Activated naive CD8-positive, alpha-beta T cell treated with anti-CD3 and anti-CD28 coated beads, Interleukin-2, amount 10 ng/mL, durations not matched to agents 7 days and 5 days (primary cell): Measurements from ENCODE around the gene RGS21. TPM values are rescaled to one million over a fixed set of nuclear protein-coding genes. Genes with fewer than 3 reads are reported as not detected.

ENCODE experiments used
- ATAC-seq: fragments of 150-1000 bp; cut with Tn5 transposase; one replicate; pipeline ENCODE4 v1.10.0; 2021; ENCODE audit warnings: low read depth, moderate library complexity
- POLR2A ChIA-PET: fragments of 350-600 bp; sonication (Branson Sonifier 250); formaldehyde crosslinking; loops from one replicate; lab custom pipeline; 2021; ENCODE audit warnings: antibody characterized with exemption; lab: Charles Lee
- DNase-seq: peaks from one replicate; pipeline ENCODE4 v3.0.0; 2021
- H3K27ac Mint-ChIP-seq: one replicate; pipeline ENCODE4 v1.8.0; 2022; ENCODE audit warnings: mild to moderate bottlenecking, mixed read lengths
- H3K27me3 Mint-ChIP-seq: one replicate; pipeline ENCODE4 v1.8.0; 2022; ENCODE audit warnings: mild to moderate bottlenecking, moderate library complexity, mixed read lengths
- H3K36me3 Mint-ChIP-seq: one replicate; pipeline ENCODE4 v1.8.0; 2021; ENCODE audit warnings: mild to moderate bottlenecking, mixed read lengths
- H3K4me1 Mint-ChIP-seq: one replicate; pipeline ENCODE4 v1.8.0; 2021; ENCODE audit warnings: mixed read lengths
- H3K4me3 Mint-ChIP-seq: one replicate; pipeline ENCODE4 v1.8.0; 2022; ENCODE audit warnings: mild to moderate bottlenecking, moderate library complexity, mixed read lengths
- H3K9me3 Mint-ChIP-seq: one replicate; pipeline ENCODE4 v1.8.0; 2021; ENCODE audit warnings: mixed read lengths
- total RNA-seq, 2 experiments: library from RNA; stranded (reverse); gene quantifications; one replicate each; pipeline ENCODE4 v1.2.3, GENCODE V29; 2021

The RGS21 gene
- total RNA-seq, 2 experiments from 2014 or later, result not detected

DNA sequence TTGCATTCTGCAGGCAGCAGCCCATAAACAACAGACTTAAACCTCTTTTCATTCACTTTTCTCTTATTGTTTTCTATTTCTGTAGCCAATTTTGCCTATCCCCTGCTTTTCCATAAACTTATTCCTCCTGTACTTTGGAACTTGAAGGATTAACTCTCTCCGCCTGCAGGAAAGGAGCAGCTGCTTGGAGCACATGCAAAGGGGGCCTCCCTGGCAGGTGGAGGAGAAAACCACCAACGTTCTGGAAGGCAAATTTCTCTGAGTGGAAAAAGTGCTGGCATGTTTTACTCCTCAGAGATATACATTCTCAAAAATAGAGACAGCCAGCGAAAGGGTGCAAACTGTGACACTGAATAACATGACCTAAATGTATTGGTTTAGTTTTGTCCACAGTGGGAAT is 33.6 kb downstream of the RGS21 start:
- Mint-ChIP-seq H3K4me1 (no peaks in the 10 kb centered on the region), H3K36me3 (no peaks in the 10 kb centered on the region), H3K9me3 (no peaks in the 10 kb centered on the region), H3K27ac (no peak overlapping the region), H3K27me3 (no peaks in the 10 kb centered on the region), H3K4me3 (no peak overlapping the region)
- POLR2A ChIA-PET, result no interaction called here
- ATAC-seq, result no peak
- no peak for DNase-seq

DNA sequence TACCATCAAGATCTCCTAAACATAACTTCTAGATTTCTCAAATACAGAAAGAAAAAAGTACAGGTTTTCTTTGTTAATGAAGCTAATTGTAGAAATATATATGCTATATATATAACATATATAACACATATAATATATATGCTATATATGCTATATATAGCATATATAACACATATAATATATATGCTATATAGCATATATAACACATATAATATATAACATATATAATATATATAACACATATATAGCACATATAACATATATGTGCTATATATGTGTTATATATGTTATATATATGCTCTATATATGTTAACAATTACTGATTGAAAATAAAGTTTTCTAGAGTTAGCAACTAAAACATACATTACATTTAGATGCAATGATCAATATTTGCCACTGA is 34.8 kb downstream of the RGS21 start:
- Mint-ChIP-seq H3K36me3 (no peaks in the 10 kb centered on the region), H3K9me3 (no peaks in the 10 kb centered on the region), H3K27me3 (no peaks in the 10 kb centered on the region), H3K4me3 (no peak overlapping the region), H3K27ac (no peak overlapping the region), H3K4me1 (no peaks in the 10 kb centered on the region)
- POLR2A ChIA-PET, result no interaction called here
- ATAC-seq, result no peak
- no peak for DNase-seq

DNA sequence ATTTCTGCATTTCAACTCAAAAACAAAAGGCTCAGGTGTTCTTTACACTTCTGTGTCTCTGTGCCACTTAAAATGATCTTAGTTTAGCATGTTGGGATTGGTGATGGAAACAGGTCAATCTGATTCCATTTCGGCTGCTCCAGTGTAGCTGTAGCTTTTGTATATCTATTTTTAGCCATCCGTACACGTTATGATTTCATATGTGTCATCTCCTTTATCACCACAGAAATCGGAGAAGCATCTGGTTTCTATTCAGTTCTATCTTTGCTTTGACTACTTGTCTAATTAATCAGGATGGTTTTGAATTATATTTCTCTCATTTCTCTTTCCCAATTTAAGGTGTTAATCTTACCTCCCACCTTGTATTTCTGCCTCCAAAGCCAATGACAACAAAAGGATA is 41.1 kb downstream of the RGS21 start:
- DNase-seq (no peak), ATAC-seq (no peak)
- no peaks in the 10 kb centered on the region for H3K27me3 Mint-ChIP-seq
- no peak overlapping the region for H3K4me3 Mint-ChIP-seq
- H3K9me3 Mint-ChIP-seq, result no peaks in the 10 kb centered on the region
- no peaks in the 10 kb centered on the region for H3K36me3 Mint-ChIP-seq
- no peaks in the 10 kb centered on the region for H3K4me1 Mint-ChIP-seq
- H3K27ac Mint-ChIP-seq, result no peak overlapping the region
- POLR2A ChIA-PET, result no interaction called here

DNA sequence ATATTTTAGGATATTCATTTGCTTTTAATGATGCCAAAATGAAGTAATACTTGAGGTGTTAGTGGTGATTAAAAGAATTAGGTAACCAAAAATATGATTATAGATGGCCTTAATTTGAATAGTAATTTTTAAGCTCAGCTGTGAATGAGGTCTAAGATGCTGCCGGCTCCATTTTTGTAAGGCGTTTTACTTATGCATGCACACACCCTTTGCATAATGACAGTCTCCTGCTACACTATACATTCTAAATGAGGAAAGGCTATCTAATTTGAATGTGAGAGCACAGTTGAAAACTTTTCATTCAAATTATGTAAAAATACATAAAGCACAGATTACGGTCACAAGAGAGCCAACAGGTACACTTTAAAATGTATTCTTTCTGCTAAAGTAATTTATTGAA is 41.6 kb downstream of the RGS21 start:
- no peak overlapping the region for H3K27ac Mint-ChIP-seq
- ATAC-seq, result no peak
- no peak overlapping the region for H3K4me3 Mint-ChIP-seq
- H3K9me3 Mint-ChIP-seq, result no peaks in the 10 kb centered on the region
- POLR2A ChIA-PET, result no interaction called here
- no peaks in the 10 kb centered on the region for H3K27me3 Mint-ChIP-seq
- no peaks in the 10 kb centered on the region for H3K4me1 Mint-ChIP-seq
- no peak for DNase-seq
- no peaks in the 10 kb centered on the region for H3K36me3 Mint-ChIP-seq

DNA sequence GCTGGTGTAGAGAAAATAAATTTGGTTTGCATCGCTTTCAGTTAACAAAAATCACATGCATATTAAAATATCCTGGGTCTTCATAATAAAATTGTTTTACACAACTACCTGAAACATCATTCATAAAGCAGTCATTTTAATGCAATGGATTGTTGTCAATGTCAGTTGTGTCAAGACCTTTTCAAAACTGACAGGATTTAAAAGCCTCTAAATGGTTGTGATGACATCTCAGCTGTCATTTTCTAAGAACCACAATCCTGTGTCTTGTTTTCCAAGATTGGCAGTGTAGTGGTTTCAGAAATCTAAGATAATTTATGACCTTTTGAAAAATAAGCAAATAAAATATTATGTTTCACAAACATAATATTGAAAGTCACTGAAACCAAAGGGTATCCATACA is 42.0 kb downstream of the RGS21 start:
- Mint-ChIP-seq H3K4me3 (no peak overlapping the region), H3K4me1 (no peaks in the 10 kb centered on the region), H3K27ac (no peak overlapping the region), H3K9me3 (no peaks in the 10 kb centered on the region), H3K36me3 (no peaks in the 10 kb centered on the region), H3K27me3 (no peaks in the 10 kb centered on the region)
- ATAC-seq (no peak), DNase-seq (no peak)
- POLR2A ChIA-PET, result no interaction called here

DNA sequence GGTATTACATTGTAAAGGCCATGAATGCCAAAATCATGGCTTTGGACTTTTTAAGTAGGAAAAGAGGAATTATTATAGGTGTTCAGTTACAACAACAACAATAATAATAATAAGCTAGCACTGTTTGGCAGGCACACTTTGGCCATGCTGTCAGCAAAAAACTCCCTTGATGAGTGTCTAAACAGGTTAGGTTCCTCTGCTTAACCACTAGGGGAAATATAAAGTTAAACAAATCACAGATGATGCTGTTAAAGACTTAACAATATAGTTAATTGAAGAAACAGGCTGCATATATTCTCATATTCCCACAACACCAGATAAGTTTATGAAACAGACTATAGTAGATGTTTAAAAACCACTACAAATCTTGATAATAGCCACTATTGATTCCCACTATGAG is 46.4 kb downstream of the RGS21 start:
- Mint-ChIP-seq H3K27ac (no peak overlapping the region), H3K36me3 (no peaks in the 10 kb centered on the region), H3K4me3 (no peak overlapping the region), H3K4me1 (no peaks in the 10 kb centered on the region), H3K27me3 (no peaks in the 10 kb centered on the region), H3K9me3 (no peaks in the 10 kb centered on the region)
- POLR2A ChIA-PET, result no interaction called here
- no peak for ATAC-seq
- no peak for DNase-seq

DNA sequence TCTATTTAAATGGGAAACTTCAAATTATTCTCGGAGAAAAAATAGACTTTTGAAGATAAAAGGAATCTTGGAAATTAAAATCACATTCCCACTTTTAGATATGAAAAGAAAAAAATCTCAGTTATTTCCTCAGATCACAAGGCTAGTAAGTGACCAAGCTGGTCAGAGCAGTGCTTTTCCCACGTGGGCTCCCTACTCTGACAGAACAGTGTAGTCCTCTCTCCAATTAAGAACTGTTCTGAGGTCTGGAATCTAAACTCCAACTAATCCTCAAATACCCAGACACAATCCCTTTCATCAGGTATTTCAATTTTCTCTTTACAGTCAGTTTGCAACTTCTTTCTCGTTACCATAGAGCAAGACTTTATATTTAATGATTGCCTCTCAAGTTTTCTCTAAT is 50.6 kb downstream of the RGS21 start:
- Mint-ChIP-seq H3K4me3 (no peak overlapping the region), H3K9me3 (no peaks in the 10 kb centered on the region), H3K4me1 (no peaks in the 10 kb centered on the region), H3K36me3 (no peaks in the 10 kb centered on the region), H3K27ac (no peak overlapping the region), H3K27me3 (no peaks in the 10 kb centered on the region)
- DNase-seq (no peak), ATAC-seq (no peak)
- POLR2A ChIA-PET, result no interaction called here

DNA sequence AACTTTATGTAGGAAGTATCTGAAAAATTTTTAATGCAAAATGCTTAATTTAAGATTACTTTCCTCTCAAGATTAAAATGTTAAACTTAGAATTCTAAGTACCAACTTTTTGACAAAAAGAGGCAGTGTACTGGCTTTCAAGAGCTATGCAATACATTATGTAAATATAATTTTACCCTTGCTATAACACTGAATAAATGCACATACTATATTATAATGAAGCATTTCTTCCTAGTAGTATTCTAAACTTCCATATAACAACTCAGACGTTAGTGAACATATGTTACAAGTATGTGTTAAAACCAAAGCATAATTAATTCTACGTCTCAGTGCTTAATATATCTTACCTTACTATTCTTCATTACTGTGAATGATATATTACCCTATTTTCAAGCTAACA is 58.5 kb downstream of the RGS21 start:
- no peaks in the 10 kb centered on the region for H3K9me3 Mint-ChIP-seq
- POLR2A ChIA-PET, result no interaction called here
- H3K27me3 Mint-ChIP-seq, result no peaks in the 10 kb centered on the region

DNA sequence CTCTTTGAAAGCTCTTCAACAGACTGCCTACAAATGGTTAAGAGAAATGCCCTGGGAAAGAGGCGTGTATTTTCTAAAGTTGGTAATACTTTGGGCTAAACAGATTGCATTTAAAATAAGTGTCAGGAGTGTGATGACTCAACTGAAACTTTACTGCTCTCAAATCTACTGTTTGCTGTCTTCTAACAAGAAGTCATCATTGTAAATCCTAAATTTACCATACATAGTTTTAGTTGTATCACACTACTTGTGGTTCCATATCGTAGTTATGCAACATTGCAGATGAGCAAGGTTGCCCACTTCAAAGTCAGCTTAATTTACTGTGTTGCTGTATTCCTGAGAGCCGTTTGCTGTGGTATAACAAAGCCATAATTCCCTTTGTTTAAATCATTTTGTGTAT is 59.6 kb downstream of the RGS21 start:
- no peak overlapping the region for H3K27ac Mint-ChIP-seq
- no peaks in the 10 kb centered on the region for H3K36me3 Mint-ChIP-seq
- no peaks in the 10 kb centered on the region for H3K27me3 Mint-ChIP-seq
- no peaks in the 10 kb centered on the region for H3K9me3 Mint-ChIP-seq
- ATAC-seq (no peak), DNase-seq (no peak)
- POLR2A ChIA-PET, result no interaction called here
- no peak overlapping the region for H3K4me3 Mint-ChIP-seq
- H3K4me1 Mint-ChIP-seq, result no peaks in the 10 kb centered on the region

More for the DNA sequence above, 58.5 kb downstream of the RGS21 start:
- Mint-ChIP-seq H3K36me3 (no peaks in the 10 kb centered on the region), H3K27ac (no peak overlapping the region), H3K4me1 (no peaks in the 10 kb centered on the region), H3K4me3 (no peak overlapping the region)
- no peak for DNase-seq
- ATAC-seq, result no peak

DNA sequence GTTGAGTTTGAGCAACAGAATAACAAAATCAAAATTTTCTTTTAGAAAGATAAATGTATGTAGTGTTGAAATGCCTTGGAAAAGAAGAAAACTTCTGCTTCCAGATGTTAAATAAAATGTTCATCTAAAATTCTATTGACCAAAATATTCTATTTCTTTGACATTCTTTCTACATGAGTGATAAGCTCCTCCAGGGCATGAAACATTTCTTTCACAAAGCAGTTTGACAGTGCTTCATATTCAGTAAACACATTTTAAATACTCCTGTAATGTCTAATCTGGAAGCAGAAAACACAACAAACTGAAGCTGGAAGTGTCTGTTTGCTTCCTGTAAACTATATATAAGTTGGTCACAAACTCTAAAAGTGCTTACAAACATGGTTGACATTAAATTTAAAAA is 61.5 kb downstream of the RGS21 start:
- POLR2A ChIA-PET, result no interaction called here
- ATAC-seq (no peak), DNase-seq (no peak)
- Mint-ChIP-seq H3K27me3 (no peaks in the 10 kb centered on the region), H3K9me3 (no peaks in the 10 kb centered on the region), H3K4me1 (no peaks in the 10 kb centered on the region), H3K36me3 (no peaks in the 10 kb centered on the region), H3K27ac (no peak overlapping the region), H3K4me3 (no peak overlapping the region)

DNA sequence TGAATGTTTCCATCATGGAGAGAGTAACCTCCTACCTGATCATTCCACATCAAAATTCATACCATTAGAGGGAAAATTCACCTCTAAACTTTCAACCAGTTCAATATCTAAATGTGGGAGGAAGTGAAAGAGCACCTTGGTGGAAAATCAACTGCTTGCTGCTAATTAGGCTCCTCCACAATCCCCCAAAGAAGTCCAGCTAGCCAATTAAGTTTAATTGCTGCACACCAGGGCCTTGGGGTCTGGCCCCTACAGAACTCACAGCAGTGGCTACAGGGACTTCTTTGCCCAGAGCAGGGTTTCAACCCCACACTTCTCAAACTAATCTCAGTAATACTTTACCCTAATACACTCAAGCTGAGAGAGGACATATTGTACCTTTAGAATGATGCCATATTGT is 62.1 kb downstream of the RGS21 start:
- POLR2A ChIA-PET, result no interaction called here

DNA sequence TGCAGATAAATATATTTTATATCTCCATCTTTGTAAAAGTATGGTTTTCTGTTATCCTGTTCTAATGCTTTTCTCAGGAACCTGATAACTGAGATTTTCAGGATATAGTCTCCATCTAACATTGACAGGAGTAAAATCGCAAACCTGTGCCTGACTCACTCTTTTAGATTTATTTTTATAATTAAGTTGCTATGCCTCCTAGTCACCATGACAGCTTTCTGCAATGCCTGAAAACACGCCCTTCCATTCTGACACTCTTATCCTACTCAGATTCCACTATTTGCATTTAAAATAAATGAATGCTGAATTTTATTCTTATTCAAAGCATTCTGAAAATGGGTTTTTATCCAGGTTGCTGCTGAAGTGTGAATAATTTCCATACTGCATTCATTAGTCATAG is 62.8 kb downstream of the RGS21 start:
- Mint-ChIP-seq H3K27ac (no peak overlapping the region), H3K27me3 (no peaks in the 10 kb centered on the region), H3K9me3 (no peaks in the 10 kb centered on the region), H3K36me3 (no peaks in the 10 kb centered on the region), H3K4me3 (no peak overlapping the region), H3K4me1 (no peaks in the 10 kb centered on the region)
- ATAC-seq, result no peak
- DNase-seq, result no peak
- POLR2A ChIA-PET, result no interaction called here

More for the DNA sequence above, 62.1 kb downstream of the RGS21 start:
- DNase-seq, result no peak
- ATAC-seq, result no peak
- no peak overlapping the region for H3K4me3 Mint-ChIP-seq
- no peaks in the 10 kb centered on the region for H3K9me3 Mint-ChIP-seq
- no peaks in the 10 kb centered on the region for H3K4me1 Mint-ChIP-seq
- H3K27me3 Mint-ChIP-seq, result no peaks in the 10 kb centered on the region
- H3K36me3 Mint-ChIP-seq, result no peaks in the 10 kb centered on the region
- no peak overlapping the region for H3K27ac Mint-ChIP-seq

DNA sequence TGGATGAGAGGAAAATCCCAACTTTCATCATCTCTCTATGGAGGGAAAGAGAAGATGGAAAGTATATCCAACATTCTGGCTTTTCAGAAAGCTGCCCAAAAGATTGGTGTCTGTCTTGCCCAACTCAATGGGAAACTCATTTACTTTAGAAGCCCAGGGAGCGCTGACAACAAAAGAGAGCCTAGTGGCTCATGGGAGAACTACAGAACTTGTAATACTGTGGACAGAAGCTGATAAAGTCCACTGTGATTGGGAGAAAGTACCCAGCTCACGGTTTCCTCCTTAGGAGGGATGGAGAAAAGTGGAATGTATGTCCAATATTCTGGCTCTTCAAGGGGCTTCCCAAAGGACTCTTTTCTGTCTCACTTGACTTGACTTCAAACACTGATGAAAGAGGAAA is 66.0 kb downstream of the RGS21 start:
- Mint-ChIP-seq H3K27me3 (no peaks in the 10 kb centered on the region), H3K27ac (no peak overlapping the region), H3K4me1 (peaks cover 2% of the 10 kb centered on the region), H3K36me3 (no peaks in the 10 kb centered on the region), H3K9me3 (no peaks in the 10 kb centered on the region), H3K4me3 (no peak overlapping the region)
- ATAC-seq (no peak), DNase-seq (no peak)
- POLR2A ChIA-PET, result no interaction called here

DNA sequence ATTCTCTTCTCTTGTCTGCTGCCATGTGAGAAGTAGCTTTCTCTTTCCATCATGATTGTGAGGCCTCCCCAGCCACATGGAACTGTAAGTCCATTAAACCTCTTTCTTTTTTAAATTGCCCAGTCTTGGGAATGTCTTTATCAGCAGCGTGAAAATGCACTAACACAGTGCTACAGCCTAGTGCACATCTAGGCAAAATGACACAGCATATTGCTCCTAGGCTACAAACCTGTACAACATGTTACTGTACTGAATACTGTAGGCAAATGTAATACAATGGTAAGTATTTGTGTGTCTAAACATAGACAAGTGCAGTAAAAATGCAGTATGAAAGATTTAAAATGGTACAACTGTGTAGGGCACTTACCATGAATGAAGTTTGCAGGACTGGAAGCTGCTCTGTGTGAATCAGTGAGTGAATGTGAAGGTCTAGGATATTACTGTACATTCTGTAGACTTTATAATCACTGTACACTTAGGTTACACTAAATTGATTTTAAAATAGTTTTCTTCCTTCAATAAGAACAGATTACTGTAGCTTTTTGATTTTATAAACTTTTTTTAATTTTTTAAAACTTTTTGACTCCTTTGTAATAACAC is 69.4 kb downstream of the RGS21 start:
- Mint-ChIP-seq H3K36me3 (no peaks in the 10 kb centered on the region), H3K27me3 (peaks cover 2% of the 10 kb centered on the region), H3K4me3 (no peak overlapping the region), H3K9me3 (no peaks in the 10 kb centered on the region), H3K27ac (no peak overlapping the region), H3K4me1 (peaks cover 2% of the 10 kb centered on the region)
- DNase-seq (no peak), ATAC-seq (no peak)
- POLR2A ChIA-PET, result no interaction called here

DNA sequence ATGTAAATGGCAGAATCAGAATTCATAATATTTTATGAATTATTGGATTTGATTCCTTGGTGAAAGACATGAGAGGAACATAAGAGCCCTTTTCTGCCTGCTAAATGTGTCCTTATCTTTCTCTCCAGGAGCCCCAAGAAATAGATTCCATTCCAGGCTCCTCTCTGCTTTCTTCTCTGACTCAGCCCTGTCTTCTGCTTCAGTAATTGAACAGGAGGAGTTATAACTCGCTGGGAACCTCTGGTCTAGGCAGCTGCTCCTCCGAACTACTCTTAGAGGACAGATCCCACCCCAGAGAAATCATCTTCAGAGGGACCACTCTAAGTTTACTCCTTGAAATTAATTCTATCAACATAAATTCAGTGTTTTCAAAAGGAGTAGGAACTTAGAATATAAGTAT is 78.4 kb downstream of the RGS21 start:
- ATAC-seq (no peak), DNase-seq (no peak)
- no peaks in the 10 kb centered on the region for H3K9me3 Mint-ChIP-seq
- H3K36me3 Mint-ChIP-seq, result no peaks in the 10 kb centered on the region
- no peak overlapping the region for H3K27ac Mint-ChIP-seq
- no peak overlapping the region for H3K4me3 Mint-ChIP-seq
- H3K4me1 Mint-ChIP-seq, result no peaks in the 10 kb centered on the region
- H3K27me3 Mint-ChIP-seq, result no peaks in the 10 kb centered on the region
- POLR2A ChIA-PET, result no interaction called here
